DMS 273 treated with DMSO at 0.1 percent for 48 hours (cell line): Measurements from ENCODE around the gene UPK3B.
"Not testable (repeated sequence)": the region's sequence is repeated elsewhere in the genome, so short reads cannot be mapped to it uniquely, and the experiment has no call there.

ENCODE experiments used
- DNase-seq: peaks from one replicate; lab custom pipeline; 2025; lab: John Stamatoyannopoulos, UW

Gene UPK3B

DNA sequence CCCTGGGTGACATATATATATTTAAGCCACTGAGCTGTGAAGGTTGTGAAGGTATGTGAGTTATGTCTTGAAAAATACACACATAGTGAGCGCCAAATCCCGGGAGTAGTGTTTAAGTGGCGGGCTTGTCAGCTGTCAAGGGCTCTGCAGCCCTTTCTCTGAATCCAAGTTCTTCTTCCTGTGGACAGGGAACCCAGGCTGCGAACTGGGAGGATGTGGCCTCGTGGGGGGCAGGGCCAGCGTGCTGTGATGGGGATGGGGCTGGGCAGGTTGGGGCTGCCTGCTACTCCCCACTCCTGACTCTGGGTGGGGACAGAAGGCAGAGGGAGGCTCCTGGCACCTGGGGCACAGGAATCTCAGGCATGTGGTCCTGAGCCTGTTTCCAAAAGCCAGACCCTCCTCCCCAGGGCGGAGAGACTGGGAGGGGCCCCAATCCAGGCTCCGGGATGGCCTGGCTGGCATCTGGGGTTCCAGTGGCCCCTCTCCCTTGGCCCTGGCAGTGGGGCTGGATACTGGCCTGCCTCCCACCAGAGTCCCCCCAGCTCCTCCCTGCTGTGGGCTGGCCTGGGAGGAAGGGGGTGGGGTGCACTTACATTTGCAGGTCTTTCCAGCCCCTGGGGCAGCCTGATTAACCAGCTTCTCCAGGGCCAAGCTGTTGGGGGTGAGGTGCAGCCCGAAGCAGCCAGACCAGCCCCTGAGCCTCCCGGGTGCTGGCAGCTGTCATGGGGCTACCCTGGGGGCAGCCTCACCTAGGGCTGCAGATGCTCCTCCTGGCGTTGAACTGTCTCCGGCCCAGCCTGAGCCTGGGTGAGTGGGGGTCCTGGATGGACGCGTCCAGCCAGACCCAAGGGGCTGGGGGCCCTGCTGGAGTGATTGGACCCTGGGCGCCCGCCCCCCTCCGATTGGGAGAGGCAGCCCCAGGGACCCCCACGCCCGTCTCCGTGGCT, at the start of gene UPK3B:
Gene UPK3B (plus strand): TSS at position 622 of the 947 bp plus-strand sequence. CDS start 101 bp downstream, at position 723.
- peak; percentile 22 for DNase-seq

- DNase-seq: not testable (repeated sequence)
Measured at GRCh38 chr7:76460767-76461166, 49.6 kb upstream of the UPK3B start.

GRCh38 chr7:76461464-76462101, 48.8 kb upstream of the UPK3B start, which contains the start of gene DTX2:
Gene DTX2, plus strand, starts transcription at chr7:76461709. Its CDS starts 18,801 bp downstream, at chr7:76480510.
- not testable (repeated sequence) for DNase-seq

- DNase-seq: not testable (repeated sequence)
Measured at GRCh38 chr7:76462271-76462882, 48.0 kb upstream of the UPK3B start.

DNA sequence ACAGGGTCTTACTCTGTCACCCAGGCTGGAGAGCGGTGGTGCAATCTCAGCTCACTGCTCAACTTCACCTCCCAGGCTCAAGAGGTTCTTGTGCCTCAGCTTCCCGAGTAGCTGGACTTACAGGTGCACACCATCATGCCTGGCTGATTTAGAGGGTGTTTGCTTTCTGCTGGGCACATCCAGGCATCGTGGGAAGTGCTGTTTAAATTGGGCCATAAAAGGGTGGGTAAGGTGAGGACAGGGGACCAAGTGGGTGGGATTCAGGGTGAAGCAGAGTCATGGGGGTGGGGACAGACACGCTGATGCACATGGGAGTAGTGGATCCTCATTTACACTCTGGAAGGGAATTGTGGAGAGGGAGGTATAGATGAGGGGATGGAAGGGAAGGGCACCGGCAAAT, 45.4 kb upstream of the UPK3B start:
- not testable (repeated sequence) for DNase-seq

DNA sequence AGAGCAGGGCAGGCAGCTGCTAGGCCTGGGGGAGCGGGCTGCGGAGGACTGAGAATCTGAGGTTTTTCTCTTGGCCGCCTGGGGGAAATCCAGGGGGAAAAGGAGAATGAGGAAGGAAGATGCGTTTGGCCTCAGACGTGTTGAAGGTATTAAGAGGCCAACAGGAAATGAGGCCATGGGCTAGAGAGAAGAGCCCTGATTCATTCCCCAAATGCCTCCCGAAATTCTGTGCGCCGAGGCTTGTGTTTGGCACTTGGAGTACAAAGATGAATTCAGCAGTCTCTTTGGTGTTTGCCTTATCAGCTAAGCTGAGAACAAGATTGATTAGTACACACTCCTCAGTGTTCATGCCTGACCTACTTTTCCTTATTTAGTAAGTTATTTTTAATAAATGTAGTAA, 44.4 kb upstream of the UPK3B start:
- not testable (repeated sequence) for DNase-seq

DNA sequence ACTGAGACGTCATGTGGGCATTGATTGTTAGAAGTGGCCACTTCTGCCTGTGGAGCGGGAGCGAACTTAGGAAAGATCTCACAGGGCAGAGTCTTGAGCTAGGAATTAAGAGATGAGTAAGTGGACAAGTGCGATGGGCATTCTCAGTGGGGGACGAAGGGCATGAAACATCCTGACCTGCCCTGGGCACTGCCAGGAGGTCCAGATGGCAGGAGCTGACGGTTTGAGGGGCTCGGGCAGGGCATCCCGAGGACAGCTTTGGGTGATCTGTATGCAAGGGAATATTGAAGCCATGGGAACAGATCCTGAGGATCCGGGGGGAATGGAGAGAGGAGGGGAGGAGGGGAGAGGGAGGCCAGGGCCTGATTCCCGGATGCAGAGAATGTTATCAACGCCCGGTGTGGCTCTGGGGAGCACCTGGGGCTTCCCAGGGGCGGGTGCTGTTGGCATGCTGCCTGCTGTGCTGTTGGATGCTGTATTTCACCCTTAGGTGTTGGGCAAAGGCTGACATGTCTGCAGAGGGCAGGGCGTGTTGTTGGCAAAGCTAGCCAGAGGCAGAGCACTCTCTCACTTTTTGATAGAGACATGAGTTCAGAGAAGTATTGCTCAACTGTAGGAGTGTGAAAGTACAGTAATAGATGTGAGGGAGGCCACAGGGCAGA, 42.5 kb upstream of the UPK3B start:
- not testable (repeated sequence) for DNase-seq

- not testable (repeated sequence) for DNase-seq
Measured at GRCh38 chr7:76471556-76472221, 38.7 kb upstream of the UPK3B start.

GRCh38 chr7:76473097-76473496, 37.3 kb upstream of the UPK3B start:
- DNase-seq: not testable (repeated sequence)

- not testable (repeated sequence) for DNase-seq
Measured at GRCh38 chr7:76476280-76476679, 34.1 kb upstream of the UPK3B start.

DNA sequence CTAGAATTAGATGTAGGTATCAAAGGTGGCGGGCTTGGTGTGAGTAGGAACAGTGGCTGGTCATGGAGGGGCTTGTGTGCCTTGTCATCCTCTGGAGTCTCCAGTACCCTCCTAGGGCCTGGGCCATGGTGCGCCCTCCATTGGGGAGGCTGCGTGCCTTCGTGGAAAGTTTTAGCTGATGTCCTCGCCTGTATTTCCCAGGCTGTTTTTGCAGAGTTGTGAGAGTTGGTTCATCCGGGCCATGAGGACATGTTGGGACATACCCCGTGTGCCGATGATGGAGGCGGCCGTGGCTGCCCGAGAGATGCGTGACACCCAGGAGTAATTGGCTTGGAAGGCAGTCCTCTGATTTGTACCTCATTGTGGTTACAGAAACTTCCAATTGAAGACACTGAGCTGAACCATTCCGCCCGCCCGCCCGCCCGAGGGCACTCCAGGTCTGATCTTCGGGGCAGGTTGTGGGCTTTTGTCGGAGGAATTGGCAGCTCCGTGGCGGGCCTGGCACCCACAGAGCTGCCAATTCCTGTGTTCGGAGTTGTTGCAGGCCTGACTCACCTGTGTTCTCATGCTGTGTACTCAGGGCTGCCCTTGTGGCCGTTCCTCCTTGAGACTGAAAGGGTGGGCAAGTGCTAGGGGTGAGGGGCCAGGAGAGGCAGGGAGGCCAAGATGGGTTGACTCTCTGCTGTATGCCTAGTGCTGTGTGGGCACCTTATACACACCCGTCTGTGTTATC, 33.4 kb upstream of the UPK3B start:
- DNase-seq: not testable (repeated sequence)

DNA sequence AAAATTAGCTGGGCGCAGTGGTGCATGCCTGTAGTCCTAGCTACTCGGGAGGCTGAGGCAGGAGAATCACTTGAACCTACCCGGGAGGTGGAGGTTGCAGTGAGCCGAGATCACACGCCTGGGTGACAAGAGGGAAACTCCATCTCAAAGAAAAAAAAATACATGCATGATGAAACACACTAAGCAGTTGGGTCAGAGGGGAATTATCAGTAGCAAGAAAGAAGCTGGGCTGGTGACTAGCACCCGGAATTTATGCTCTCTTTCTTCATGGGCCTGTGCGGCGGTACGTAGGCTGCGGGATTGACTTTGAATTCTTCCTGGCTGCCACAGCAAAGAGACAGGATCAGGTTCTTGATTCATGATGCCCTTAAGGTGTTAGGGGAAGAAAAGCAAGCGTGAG, 30.7 kb upstream of the UPK3B start:
- not testable (repeated sequence) for DNase-seq

- DNase-seq: not testable (repeated sequence)
Measured at GRCh38 chr7:76480403-76481253, 29.7 kb upstream of the UPK3B start.

- not testable (repeated sequence) for DNase-seq
Measured at GRCh38 chr7:76482660-76483059, 27.7 kb upstream of the UPK3B start.

DNA sequence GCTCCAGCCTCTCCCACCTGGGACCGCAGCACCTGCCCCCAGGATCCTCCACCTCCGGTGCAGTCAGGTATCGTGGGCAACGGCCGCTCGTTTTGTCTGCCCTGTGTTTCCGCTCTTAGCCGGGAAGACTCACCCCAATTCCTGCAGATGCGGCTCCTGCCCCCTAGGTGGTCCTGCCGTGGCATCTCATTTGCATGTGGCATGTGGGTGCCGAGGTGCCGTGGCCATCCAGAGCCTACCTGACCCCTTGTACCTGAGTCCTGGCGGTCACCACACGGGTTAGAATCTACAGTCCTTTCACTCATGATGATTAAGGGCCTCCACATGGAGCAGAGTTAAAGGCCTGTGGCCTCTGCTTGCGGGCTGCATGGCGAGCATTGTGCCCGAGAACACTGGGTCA, 27.3 kb upstream of the UPK3B start:
- DNase-seq: not testable (repeated sequence)

DNA sequence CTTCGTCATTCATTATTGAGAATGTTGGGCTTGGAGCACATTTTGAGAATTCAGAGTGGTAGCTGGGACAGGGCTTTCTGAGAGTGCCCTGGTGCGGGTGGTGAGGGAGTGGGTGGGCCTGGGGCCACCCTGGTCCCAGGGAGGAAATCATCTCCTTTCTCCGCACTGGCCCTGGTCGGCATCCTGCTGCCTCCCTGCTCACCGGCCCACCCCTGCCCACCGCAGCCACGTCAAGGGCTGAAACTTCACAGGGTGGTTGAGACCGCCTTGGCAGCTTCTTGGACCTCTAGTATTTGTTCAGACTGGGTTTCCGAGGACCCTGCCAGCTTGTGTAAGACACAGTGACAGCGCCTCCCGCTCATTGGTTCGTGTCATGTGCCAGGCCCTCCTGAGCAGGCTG, 25.9 kb upstream of the UPK3B start:
- not testable (repeated sequence) for DNase-seq

DNA sequence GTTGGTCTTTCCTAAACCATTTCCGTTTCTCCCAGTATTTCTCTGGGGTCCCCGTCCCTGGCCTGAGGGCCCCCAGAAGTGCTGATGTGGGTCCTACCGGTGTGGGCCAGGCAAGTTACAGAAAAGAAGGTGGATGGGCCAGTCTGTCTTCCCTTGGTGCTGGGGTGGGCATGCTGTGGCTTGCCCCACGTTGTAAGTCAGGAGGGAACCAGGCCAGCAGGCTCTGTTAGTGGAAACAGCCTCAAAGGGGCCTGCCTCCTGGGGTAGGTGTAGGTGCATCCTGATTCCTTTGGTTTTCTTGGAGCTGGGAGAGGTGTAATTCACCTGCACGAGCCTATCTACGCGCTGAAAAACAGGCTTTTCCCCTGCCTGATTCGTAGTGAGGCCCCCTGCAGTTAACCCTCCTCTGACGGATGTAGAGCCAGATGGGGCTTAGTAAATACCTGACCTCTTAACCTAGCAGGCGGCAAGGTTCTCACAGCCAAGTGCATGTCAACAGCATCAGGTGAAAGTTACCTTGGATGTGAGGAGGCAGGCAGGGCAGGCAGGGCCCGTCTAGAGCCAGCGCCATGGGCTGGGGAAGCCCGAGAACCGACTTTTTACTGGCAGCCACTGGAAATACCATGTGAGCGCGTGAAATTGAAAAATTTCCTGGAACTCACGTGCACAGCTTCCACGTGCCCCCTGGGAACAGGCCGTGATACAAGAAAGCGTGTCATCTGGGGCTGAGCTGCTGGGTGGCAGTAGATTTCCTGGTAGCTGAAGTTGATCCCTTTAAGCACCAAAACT, 24.3 kb upstream of the UPK3B start:
- not testable (repeated sequence) for DNase-seq

- not testable (repeated sequence) for DNase-seq
Measured at GRCh38 chr7:76486618-76487017, 23.7 kb upstream of the UPK3B start.

DNA sequence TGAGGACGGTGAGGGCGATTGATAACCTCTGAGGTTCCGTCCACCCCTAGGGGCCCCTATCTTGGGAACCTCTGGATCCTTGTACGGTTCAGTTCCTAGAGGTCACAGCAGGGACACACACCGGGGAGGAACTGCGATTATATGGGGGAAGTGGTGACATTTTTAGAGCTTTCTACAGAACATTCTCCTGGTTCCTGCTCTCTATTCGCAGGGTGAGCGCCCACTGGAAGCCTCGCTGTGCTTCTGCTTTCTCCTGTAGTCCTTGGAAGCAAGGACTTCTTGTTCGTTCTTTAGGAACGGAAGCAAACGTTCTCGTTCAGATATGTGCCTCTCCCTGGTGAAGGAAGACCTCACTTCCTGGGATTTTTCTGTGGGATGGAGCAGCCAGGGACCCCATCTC, 22.4 kb upstream of the UPK3B start:
- not testable (repeated sequence) for DNase-seq
